Fibroblast of lung (primary cell): ENCODE data around the gene PDCD10.

Experiments used
- EZH2 ChIP-seq: IDR thresholded peaks from 2 replicates; pipeline ENCODE4 v1.5.1; 2012; ENCODE audit warnings: low read length, control low read depth, mild to moderate bottlenecking; ENCODE audit errors: missing control alignments
- TF ChIP-seq, protein P1 (sequence below), 2 donors: IDR thresholded peaks in 1 of 2; conservative IDR thresholded peaks in 1 of 2; 1 replicate in 1 of 2; 2 replicates in 1 of 2; pipeline ENCODE4 v1.5.1; 2011 to 2012; ENCODE audit warnings: low read length in 2 of 2, control low read depth in 1 of 2, inconsistent platforms in 1 of 2, low read depth in 1 of 2, mild to moderate bottlenecking in 1 of 2

DNA sequence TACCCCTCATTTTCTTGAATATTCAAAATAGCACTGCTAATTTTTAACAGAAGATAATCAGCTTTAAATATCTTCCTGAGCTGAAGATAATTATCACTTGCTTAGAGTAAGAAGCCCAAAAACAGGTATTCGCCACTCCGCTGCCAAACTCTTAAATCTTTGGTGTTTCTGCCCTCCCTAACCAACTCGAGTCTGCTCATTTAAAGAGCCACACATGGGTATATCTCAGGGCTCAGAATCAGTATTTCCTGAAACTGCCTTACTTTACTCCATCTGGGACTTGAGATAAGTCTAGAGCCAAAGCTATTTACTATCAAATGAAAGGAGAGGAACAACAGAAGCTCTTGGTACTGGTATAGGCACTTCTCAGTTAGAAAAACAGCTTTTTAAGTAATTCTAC, 10.8 kb downstream of the PDCD10 start:
- TF ChIP-seq, protein P1, sequence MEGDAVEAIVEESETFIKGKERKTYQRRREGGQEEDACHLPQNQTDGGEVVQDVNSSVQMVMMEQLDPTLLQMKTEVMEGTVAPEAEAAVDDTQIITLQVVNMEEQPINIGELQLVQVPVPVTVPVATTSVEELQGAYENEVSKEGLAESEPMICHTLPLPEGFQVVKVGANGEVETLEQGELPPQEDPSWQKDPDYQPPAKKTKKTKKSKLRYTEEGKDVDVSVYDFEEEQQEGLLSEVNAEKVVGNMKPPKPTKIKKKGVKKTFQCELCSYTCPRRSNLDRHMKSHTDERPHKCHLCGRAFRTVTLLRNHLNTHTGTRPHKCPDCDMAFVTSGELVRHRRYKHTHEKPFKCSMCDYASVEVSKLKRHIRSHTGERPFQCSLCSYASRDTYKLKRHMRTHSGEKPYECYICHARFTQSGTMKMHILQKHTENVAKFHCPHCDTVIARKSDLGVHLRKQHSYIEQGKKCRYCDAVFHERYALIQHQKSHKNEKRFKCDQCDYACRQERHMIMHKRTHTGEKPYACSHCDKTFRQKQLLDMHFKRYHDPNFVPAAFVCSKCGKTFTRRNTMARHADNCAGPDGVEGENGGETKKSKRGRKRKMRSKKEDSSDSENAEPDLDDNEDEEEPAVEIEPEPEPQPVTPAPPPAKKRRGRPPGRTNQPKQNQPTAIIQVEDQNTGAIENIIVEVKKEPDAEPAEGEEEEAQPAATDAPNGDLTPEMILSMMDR (conservative IDR thresholded peaks at IDR 0.05 in 1 of 2, IDR thresholded peaks at IDR 0.05 in 1 of 2; ENCODE audit: low read depth in 1 of 2, low read length in 2 of 2): no peak
- no peak for TF ChIP-seq EZH2
